ENCODE measurements around the gene HLTF.

HLTF gene

GRCh38 chr3:148990236-148990635 lies 96.1 kb downstream of the HLTF start:
- TF ChIP-seq SIN3A (IDR thresholded peaks at IDR 0.05; ENCODE audit: borderline replicate concordance, insufficient read depth, low read length) (no peak), REST (IDR thresholded peaks at IDR 0.05; ENCODE audit: insufficient read depth in 1 of 2, low read depth in 2 of 2, low read length in 2 of 2) (no peak), FOXP2 (optimal IDR thresholded peaks at IDR 0.05; ENCODE audit: borderline replicate concordance, extremely low read depth, extremely low read length, insufficient read depth) (no peak), TAF1 (IDR thresholded peaks at IDR 0.05; ENCODE audit: borderline replicate concordance, insufficient read depth, low read length) (no peak), POLR2AphosphoS5 (IDR thresholded peaks at IDR 0.05; ENCODE audit: low read depth, low read length) (no peak)

- TF ChIP-seq FOXP2 (optimal IDR thresholded peaks at IDR 0.05; ENCODE audit: borderline replicate concordance, extremely low read depth, extremely low read length, insufficient read depth): no peak
- TF ChIP-seq TAF1 (IDR thresholded peaks at IDR 0.05; ENCODE audit: borderline replicate concordance, insufficient read depth, low read length): no peak
- no peak for TF ChIP-seq SIN3A (IDR thresholded peaks at IDR 0.05; ENCODE audit: borderline replicate concordance, insufficient read depth, low read length)
- no peak for TF ChIP-seq REST (IDR thresholded peaks at IDR 0.05; ENCODE audit: insufficient read depth in 1 of 2, low read depth in 2 of 2, low read length in 2 of 2)
- no peak for TF ChIP-seq POLR2AphosphoS5 (IDR thresholded peaks at IDR 0.05; ENCODE audit: low read depth, low read length)
Measured at GRCh38 chr3:148981273-148981672, 105.1 kb downstream of the HLTF start.
